GM20000 (cell line): Measurements from ENCODE around the gene PNKP.

ENCODE experiments used
- DNase-seq: peaks from one replicate; pipeline ENCODE4 v3.0.0; 2012; ENCODE audit warnings: low spot score
- TF ChIP-seq, protein P1 (sequence below): IDR thresholded peaks from 2 replicates; pipeline ENCODE4 v1.5.1; 2012; ENCODE audit warnings: mild to moderate bottlenecking, control low read depth; ENCODE audit errors: extremely low read depth, missing control alignments

Gene PNKP

GRCh38 chr19:49845414-49845813 is 22.0 kb downstream of the PNKP start:
- no peak for DNase-seq
- TF ChIP-seq, protein P1, sequence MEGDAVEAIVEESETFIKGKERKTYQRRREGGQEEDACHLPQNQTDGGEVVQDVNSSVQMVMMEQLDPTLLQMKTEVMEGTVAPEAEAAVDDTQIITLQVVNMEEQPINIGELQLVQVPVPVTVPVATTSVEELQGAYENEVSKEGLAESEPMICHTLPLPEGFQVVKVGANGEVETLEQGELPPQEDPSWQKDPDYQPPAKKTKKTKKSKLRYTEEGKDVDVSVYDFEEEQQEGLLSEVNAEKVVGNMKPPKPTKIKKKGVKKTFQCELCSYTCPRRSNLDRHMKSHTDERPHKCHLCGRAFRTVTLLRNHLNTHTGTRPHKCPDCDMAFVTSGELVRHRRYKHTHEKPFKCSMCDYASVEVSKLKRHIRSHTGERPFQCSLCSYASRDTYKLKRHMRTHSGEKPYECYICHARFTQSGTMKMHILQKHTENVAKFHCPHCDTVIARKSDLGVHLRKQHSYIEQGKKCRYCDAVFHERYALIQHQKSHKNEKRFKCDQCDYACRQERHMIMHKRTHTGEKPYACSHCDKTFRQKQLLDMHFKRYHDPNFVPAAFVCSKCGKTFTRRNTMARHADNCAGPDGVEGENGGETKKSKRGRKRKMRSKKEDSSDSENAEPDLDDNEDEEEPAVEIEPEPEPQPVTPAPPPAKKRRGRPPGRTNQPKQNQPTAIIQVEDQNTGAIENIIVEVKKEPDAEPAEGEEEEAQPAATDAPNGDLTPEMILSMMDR, result no peak

DNA sequence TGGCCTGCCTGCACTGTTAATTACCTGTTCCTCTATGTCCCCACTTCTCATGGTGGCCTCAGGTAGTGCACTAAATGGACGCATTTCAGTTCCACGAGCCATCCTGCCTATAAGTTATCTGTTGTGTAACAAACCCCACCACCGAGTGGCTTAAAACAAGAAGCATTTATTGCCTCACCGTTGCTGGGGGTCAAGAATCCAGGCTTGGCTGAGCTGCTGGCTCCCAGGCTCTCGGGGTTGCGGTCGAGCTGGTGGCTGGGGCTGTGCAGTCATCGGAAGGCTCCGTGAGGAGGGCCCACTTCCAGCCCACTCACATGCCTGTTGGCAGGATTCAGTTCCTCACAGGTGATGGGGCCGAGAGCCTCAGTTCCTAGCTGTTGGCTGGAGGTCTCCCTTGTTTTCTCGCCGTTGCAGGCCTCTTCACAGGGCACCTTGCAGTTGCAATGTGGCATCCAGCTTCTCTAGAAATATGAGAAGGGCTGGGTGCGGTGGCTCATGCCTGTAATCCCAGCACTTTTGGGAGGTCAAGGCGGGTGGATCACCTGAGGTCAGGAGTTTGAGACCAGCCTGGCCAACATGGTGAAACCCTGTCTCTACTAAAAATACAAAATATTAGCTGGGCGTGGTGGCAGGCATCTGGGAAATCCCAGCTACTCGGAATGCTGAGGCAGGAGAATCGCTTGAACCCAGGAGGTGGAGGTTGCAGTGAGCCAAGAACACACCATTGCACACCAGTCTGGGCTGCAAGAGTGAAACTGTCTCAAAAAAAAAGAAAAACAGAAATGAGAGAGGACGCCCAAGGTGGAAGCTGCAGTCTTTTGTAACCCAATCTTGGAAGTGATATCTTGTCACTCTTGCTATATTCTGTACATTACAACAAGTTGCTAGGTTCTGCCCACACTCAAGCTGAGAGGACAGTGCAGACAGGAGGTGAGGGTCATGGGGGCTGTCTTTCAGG is 23.0 kb downstream of the PNKP start:
- TF ChIP-seq, protein P1, result no peak
- no peak for DNase-seq

GRCh38 chr19:49843265-49843664 is 24.1 kb downstream of the PNKP start:
- DNase-seq, result no peak
- TF ChIP-seq, protein P1, result no peak

DNA sequence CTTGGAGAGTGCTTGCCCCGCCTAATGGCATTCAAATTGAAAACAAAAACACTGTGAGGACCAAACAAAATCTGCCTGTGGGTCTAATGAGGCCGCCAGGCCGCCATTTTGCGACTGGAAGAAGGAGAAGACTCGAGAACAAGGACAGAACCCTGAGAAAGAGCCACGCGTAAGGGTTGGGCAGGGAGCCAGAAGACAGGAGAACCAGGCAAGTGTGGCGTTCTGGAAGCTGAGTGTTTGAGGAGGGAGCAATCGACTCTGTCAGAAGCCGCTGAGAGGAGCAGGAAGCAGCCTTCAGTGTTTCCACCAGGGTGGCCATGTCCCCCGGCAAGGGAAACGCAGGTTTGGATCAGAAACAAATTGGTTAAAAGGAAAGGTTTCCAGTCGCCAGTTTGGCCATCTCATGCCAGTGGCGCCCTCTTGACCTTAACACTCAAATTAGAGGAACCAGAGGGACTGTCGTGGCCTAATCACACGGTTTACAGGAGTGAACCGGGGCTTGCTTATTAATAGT is 26.6 kb downstream of the PNKP start:
- DNase-seq, result no peak
- TF ChIP-seq, protein P1, result no peak

DNA sequence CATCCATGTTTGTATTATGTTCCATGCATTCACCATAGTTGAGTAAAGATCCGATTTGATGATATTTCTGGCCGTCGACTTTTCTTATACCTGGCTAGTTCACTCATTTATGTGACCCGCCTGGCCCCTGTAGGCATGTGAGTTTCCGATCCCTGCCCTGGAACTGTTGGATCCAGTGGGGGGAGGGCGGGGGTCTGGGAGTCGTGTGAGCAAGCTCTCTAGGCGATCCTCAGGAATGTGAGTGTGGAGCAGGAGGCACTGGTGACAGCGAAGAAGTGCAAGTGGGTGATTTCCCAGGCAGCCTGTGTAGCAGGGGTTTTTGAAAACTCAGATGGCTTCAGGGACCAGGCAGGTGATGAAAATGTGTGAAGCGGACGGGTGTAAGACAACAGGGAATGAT is 27.1 kb downstream of the PNKP start:
- DNase-seq, result no peak
- TF ChIP-seq, protein P1, result no peak

- TF ChIP-seq, protein P1, result no peak
- no peak for DNase-seq
Observed at GRCh38 chr19:49839713-49840112, 27.7 kb downstream of the PNKP start.

GRCh38 chr19:49838885-49839588 is 28.3 kb downstream of the PNKP start:
- DNase-seq, result no peak
- TF ChIP-seq, protein P1, result no peak
